ENCODE results near the gene C3orf18.

The C3orf18 gene

GRCh38 chr3:50575372-50575771 is 7.8 kb upstream of the C3orf18 start:
- no peaks in the 10 kb centered on the region for H3K9me3 ChIP-seq (ENCODE audit: control insufficient read depth in 2 of 2, low read length in 2 of 2)
- no peak overlapping the region for H3K4me3 ChIP-seq (ENCODE audit: low read length in 2 of 2)
- H3K36me3 ChIP-seq (ENCODE audit: control insufficient read depth in 2 of 2, insufficient read depth in 2 of 2, low read length in 2 of 2), result peaks cover 14 to 39% of the 10 kb centered on the region in 2 donors
- H3K9ac ChIP-seq (ENCODE audit: low read length in 2 of 2), result no peak overlapping the region
- peaks cover 22% of the 10 kb centered on the region for H3K4me1 ChIP-seq (ENCODE audit: control insufficient read depth, insufficient read depth, low read length)
- H3K27ac ChIP-seq (ENCODE audit: low read length), result no peak overlapping the region
- no peaks in the 10 kb centered on the region for H3K27me3 ChIP-seq (ENCODE audit: control insufficient read depth in 1 of 2, insufficient read depth in 2 of 2, low read length in 2 of 2)

GRCh38 chr3:50574444-50574831 is 6.9 kb upstream of the C3orf18 start:
- no peak overlapping the region for H3K4me3 ChIP-seq (ENCODE audit: low read length in 2 of 2)
- no peaks in the 10 kb centered on the region for H3K9me3 ChIP-seq (ENCODE audit: control insufficient read depth in 2 of 2, low read length in 2 of 2)
- H3K9ac ChIP-seq (ENCODE audit: low read length in 2 of 2), result peak overlapping the region in 1 of 2 donors; percentile 47
- peaks cover 11 to 34% of the 10 kb centered on the region in 2 donors for H3K36me3 ChIP-seq (ENCODE audit: control insufficient read depth in 2 of 2, insufficient read depth in 2 of 2, low read length in 2 of 2)
- no peak overlapping the region for H3K27ac ChIP-seq (ENCODE audit: low read length)
- no peaks in the 10 kb centered on the region for H3K27me3 ChIP-seq (ENCODE audit: control insufficient read depth in 1 of 2, insufficient read depth in 2 of 2, low read length in 2 of 2)
- peaks cover 28% of the 10 kb centered on the region for H3K4me1 ChIP-seq (ENCODE audit: control insufficient read depth, insufficient read depth, low read length)

DNA sequence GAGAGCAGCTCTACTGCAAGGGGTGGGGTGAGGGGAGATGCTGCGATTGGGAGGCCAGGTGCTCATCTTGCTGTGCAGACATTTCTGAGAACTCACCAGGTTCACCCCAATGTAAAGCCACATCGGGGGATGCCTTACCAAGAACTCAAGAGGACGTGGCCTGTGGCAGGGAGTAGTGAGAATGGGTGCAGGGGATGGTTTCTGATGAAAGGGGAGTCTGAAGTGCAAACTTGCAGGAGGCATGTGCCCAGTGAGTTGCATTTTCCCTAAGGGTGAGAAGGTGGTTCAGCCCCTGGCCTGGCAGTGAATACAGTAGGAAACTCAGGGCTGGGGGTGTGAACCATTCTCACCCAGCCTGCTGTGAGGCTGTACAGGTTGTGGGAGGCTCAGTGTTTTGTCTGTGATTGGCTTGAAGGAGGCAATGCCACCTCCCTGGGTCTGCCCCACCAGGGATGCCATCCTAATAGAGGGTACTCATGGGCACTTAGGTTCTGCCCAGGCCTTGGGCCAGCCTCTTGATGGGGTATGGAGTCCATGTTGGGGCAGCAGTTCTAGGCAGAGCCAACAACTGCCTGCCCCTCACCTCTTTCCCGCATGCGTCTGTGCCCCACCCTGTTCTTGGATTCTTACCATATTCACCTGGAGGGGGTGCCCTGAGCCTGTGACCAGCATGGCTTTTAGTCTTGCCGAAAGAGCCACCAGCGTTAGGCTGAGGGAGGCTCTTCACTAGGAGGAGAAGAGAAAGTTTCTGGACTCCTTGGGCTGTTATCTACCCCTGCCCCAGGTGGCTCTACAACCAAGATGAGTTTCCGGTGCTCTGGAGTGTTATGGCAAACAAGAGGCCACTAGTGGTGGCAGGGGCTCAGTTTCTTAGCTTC is 6.3 kb upstream of the C3orf18 start:
- Histone ChIP-seq H3K27ac (ENCODE audit: low read length) (no peak overlapping the region), H3K9ac (ENCODE audit: low read length in 2 of 2) (no peak overlapping the region), H3K27me3 (ENCODE audit: control insufficient read depth in 1 of 2, insufficient read depth in 2 of 2, low read length in 2 of 2) (no peaks in the 10 kb centered on the region), H3K4me3 (ENCODE audit: low read length in 2 of 2) (no peak overlapping the region), H3K36me3 (ENCODE audit: control insufficient read depth in 2 of 2, insufficient read depth in 2 of 2, low read length in 2 of 2) (peaks cover 8 to 28% of the 10 kb centered on the region in 2 donors), H3K4me1 (ENCODE audit: control insufficient read depth, insufficient read depth, low read length) (peaks cover 30% of the 10 kb centered on the region), H3K9me3 (ENCODE audit: control insufficient read depth in 2 of 2, low read length in 2 of 2) (no peaks in the 10 kb centered on the region)

GRCh38 chr3:50572801-50573371 is 5.3 kb upstream of the C3orf18 start:
- no peak overlapping the region for H3K27ac ChIP-seq (ENCODE audit: low read length)
- peaks cover 3 to 22% of the 10 kb centered on the region in 2 donors for H3K36me3 ChIP-seq (ENCODE audit: control insufficient read depth in 2 of 2, insufficient read depth in 2 of 2, low read length in 2 of 2)
- H3K4me3 ChIP-seq (ENCODE audit: low read length in 2 of 2), result no peak overlapping the region
- H3K27me3 ChIP-seq (ENCODE audit: control insufficient read depth in 1 of 2, insufficient read depth in 2 of 2, low read length in 2 of 2), result no peaks in the 10 kb centered on the region
- H3K9ac ChIP-seq (ENCODE audit: low read length in 2 of 2), result no peak overlapping the region
- no peaks in the 10 kb centered on the region for H3K9me3 ChIP-seq (ENCODE audit: control insufficient read depth in 2 of 2, low read length in 2 of 2)
- H3K4me1 ChIP-seq (ENCODE audit: control insufficient read depth, insufficient read depth, low read length), result peaks cover 39% of the 10 kb centered on the region

DNA sequence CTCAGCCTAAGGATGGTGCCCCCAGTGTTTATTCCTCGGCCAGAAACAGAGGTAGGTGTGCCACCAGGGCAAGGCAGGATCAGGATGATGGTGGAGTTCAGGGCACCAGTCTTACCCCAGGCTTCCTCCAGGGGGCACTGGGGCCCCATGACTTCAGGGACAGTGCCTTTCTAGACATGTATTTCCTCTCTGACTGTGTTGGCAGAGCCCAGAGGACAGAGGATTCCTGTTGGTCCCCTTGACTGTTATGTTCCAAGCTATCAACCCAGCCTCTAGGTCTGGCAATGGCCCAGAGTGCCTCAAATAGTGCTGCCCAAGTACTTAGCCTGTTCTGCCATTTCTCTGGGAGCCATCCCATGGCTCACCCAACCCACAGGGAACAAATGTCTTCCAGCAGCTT is 4.6 kb upstream of the C3orf18 start:
- H3K4me3 ChIP-seq (ENCODE audit: low read length in 2 of 2), result peak overlapping the region in 1 of 2 donors; percentile 35
- H3K36me3 ChIP-seq (ENCODE audit: control insufficient read depth in 2 of 2, insufficient read depth in 2 of 2, low read length in 2 of 2), result peaks cover 0 to 16% of the 10 kb centered on the region in 2 donors
- H3K4me1 ChIP-seq (ENCODE audit: control insufficient read depth, insufficient read depth, low read length), result peaks cover 47% of the 10 kb centered on the region
- H3K27ac ChIP-seq (ENCODE audit: low read length), result no peak overlapping the region
- no peaks in the 10 kb centered on the region for H3K27me3 ChIP-seq (ENCODE audit: control insufficient read depth in 1 of 2, insufficient read depth in 2 of 2, low read length in 2 of 2)
- H3K9ac ChIP-seq (ENCODE audit: low read length in 2 of 2), result no peak overlapping the region
- H3K9me3 ChIP-seq (ENCODE audit: control insufficient read depth in 2 of 2, low read length in 2 of 2), result no peaks in the 10 kb centered on the region

GRCh38 chr3:50571486-50571885 is 3.9 kb upstream of the C3orf18 start:
- H3K4me1 ChIP-seq (ENCODE audit: control insufficient read depth, insufficient read depth, low read length), result peaks cover 53% of the 10 kb centered on the region
- no peak overlapping the region for H3K9ac ChIP-seq (ENCODE audit: low read length in 2 of 2)
- peaks cover 0 to 16% of the 10 kb centered on the region in 2 donors for H3K36me3 ChIP-seq (ENCODE audit: control insufficient read depth in 2 of 2, insufficient read depth in 2 of 2, low read length in 2 of 2)
- no peaks in the 10 kb centered on the region for H3K9me3 ChIP-seq (ENCODE audit: control insufficient read depth in 2 of 2, low read length in 2 of 2)
- H3K27ac ChIP-seq (ENCODE audit: low read length), result no peak overlapping the region
- no peak overlapping the region for H3K4me3 ChIP-seq (ENCODE audit: low read length in 2 of 2)
- H3K27me3 ChIP-seq (ENCODE audit: control insufficient read depth in 1 of 2, insufficient read depth in 2 of 2, low read length in 2 of 2), result no peaks in the 10 kb centered on the region

- Histone ChIP-seq H3K9me3 (ENCODE audit: control insufficient read depth in 2 of 2, low read length in 2 of 2) (no peaks in the 10 kb centered on the region), H3K27me3 (ENCODE audit: control insufficient read depth in 1 of 2, insufficient read depth in 2 of 2, low read length in 2 of 2) (no peaks in the 10 kb centered on the region), H3K9ac (ENCODE audit: low read length in 2 of 2) (peak overlapping the region in 1 of 2 donors; percentile 85), H3K36me3 (ENCODE audit: control insufficient read depth in 2 of 2, insufficient read depth in 2 of 2, low read length in 2 of 2) (peaks cover 0 to 12% of the 10 kb centered on the region in 2 donors), H3K4me3 (ENCODE audit: low read length in 2 of 2) (no peak overlapping the region), H3K27ac (ENCODE audit: low read length) (no peak overlapping the region), H3K4me1 (ENCODE audit: control insufficient read depth, insufficient read depth, low read length) (peaks cover 57% of the 10 kb centered on the region)
Observed at GRCh38 chr3:50570508-50571279, 3.1 kb upstream of the C3orf18 start.

GRCh38 chr3:50568947-50569749 is 1.6 kb upstream of the C3orf18 start, which contains the start of gene HEMK1:
HEMK1 (plus strand) TSS chr3:50569522; CDS start chr3:50571105, 1,583 bp downstream.
- Histone ChIP-seq H3K4me3 (ENCODE audit: low read length in 2 of 2) (peak within 1 kb of the TSS; percentile 78 to 99), H3K9me3 (ENCODE audit: control insufficient read depth in 2 of 2, low read length in 2 of 2) (no peaks in the 10 kb centered on the region), H3K27ac (ENCODE audit: low read length) (peak within 1 kb of the TSS; percentile 85), H3K9ac (ENCODE audit: low read length in 2 of 2) (peak within 1 kb of the TSS; percentile 85 to 95), H3K4me1 (ENCODE audit: control insufficient read depth, insufficient read depth, low read length) (peaks cover 57% of the 10 kb centered on the region), H3K27me3 (ENCODE audit: control insufficient read depth in 1 of 2, insufficient read depth in 2 of 2, low read length in 2 of 2) (no peaks in the 10 kb centered on the region), H3K36me3 (ENCODE audit: control insufficient read depth in 2 of 2, insufficient read depth in 2 of 2, low read length in 2 of 2) (peaks cover 0 to 7% of the 10 kb centered on the region in 2 donors)

DNA sequence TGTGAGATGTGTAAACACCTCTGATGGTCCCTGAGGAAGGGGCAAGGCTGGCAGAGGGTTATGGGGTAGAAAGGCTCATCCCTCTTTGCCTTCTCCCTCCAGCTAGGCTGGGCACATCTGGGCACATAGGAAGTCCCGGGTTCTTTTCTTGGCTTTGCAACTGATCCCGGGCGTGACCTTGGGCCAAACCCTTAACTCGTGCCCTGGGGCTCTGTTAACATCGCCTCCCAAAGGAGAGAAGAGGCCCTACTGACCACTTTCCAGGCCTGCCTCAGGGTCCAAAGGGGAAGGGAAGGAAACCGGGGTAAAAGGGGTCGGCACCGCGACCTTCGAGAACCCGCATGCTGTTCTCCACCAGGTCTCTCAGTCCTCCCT is 549 bp downstream of the C3orf18 start:
- Histone ChIP-seq H3K36me3 (ENCODE audit: control insufficient read depth in 2 of 2, insufficient read depth in 2 of 2, low read length in 2 of 2) (no peaks in the 10 kb centered on the region), H3K27ac (ENCODE audit: low read length) (peak overlapping the region; percentile 66), H3K9ac (ENCODE audit: low read length in 2 of 2) (peak overlapping the region; percentile 66 to 86), H3K27me3 (ENCODE audit: control insufficient read depth in 1 of 2, insufficient read depth in 2 of 2, low read length in 2 of 2) (no peaks in the 10 kb centered on the region), H3K4me1 (ENCODE audit: control insufficient read depth, insufficient read depth, low read length) (peaks cover 51% of the 10 kb centered on the region), H3K4me3 (ENCODE audit: low read length in 2 of 2) (peak overlapping the region; percentile 40 to 99), H3K9me3 (ENCODE audit: control insufficient read depth in 2 of 2, low read length in 2 of 2) (no peaks in the 10 kb centered on the region)

DNA sequence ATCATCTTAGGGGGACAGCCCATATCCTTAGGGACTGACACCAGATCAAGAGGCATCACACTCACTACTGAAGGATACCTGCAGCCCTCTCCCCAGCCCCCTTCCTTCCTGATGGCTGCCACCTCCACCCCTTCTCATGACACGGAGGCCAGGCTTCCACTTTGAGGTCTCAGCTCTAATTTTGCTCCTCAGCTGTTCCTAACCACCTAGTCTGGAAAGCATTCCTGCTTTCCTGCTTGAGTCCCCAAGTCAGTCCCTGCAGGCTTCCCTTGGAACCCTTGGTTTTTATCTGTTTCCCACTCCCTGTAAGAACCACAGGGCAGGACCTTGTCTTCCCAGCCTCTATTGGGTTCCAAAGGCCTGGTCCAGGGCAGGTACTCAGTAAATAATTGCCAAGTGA is 3.2 kb downstream of the C3orf18 start:
- H3K36me3 ChIP-seq (ENCODE audit: control insufficient read depth in 2 of 2, insufficient read depth in 2 of 2, low read length in 2 of 2), result no peaks in the 10 kb centered on the region
- H3K27ac ChIP-seq (ENCODE audit: low read length), result no peak overlapping the region
- no peak overlapping the region for H3K4me3 ChIP-seq (ENCODE audit: low read length in 2 of 2)
- H3K9ac ChIP-seq (ENCODE audit: low read length in 2 of 2), result no peak overlapping the region
- H3K4me1 ChIP-seq (ENCODE audit: control insufficient read depth, insufficient read depth, low read length), result peaks cover 28% of the 10 kb centered on the region
- no peaks in the 10 kb centered on the region for H3K27me3 ChIP-seq (ENCODE audit: control insufficient read depth in 1 of 2, insufficient read depth in 2 of 2, low read length in 2 of 2)
- H3K9me3 ChIP-seq (ENCODE audit: control insufficient read depth in 2 of 2, low read length in 2 of 2), result no peaks in the 10 kb centered on the region
